Measurements from ENCODE around the gene CAMK2D.

Gene CAMK2D

DNA sequence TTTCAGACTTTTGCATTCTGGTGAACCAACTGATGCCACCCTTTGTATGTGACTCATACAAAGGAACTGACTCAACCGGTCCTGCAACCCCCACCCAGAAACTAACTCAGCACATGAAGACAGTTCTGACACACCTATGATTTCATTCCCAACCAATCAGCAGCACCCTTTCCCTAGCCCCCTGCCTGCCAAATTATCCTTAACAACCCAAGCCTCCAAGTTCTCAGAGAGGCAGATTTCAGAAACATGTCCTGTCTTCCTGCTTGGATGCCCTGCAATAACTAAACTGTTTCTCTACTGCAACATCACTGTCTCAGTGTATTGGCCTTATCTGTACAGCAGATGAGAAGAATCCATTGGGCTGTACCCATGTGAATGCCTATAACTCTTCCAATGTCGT, 284.7 kb downstream of the CAMK2D start:
- TF ChIP-seq PAX5 (IDR thresholded peaks at IDR 0.05; ENCODE audit: insufficient read depth, low read length, severe bottlenecking) (no peak), POU2F2 (IDR thresholded peaks at IDR 0.05; ENCODE audit: low read depth, low read length) (no peak), TAF1 (IDR thresholded peaks at IDR 0.05; ENCODE audit: low read depth, low read length) (no peak), POLR2AphosphoS5 (IDR thresholded peaks at IDR 0.05; ENCODE audit: low read depth, low read length) (no peak), SPI1 (IDR thresholded peaks at IDR 0.05; ENCODE audit: low read depth, low read length) (no peak), POLR2A (IDR thresholded peaks at IDR 0.05; ENCODE audit: low read depth, low read length) (no peak)
- FAIRE-seq (peak; percentile 20), DNase-seq (ENCODE audit: insufficient read length, low spot score) (no peak)

GRCh38 chr4:113474017-113474416, 287.5 kb downstream of the CAMK2D start:
- DNase-seq (ENCODE audit: insufficient read length, low spot score) (no peak), FAIRE-seq (no peak)
- TF ChIP-seq POU2F2 (IDR thresholded peaks at IDR 0.05; ENCODE audit: low read depth, low read length) (no peak), POLR2AphosphoS5 (IDR thresholded peaks at IDR 0.05; ENCODE audit: low read depth, low read length) (no peak), SPI1 (IDR thresholded peaks at IDR 0.05; ENCODE audit: low read depth, low read length) (no peak), PAX5 (IDR thresholded peaks at IDR 0.05; ENCODE audit: insufficient read depth, low read length, severe bottlenecking) (no peak), POLR2A (IDR thresholded peaks at IDR 0.05; ENCODE audit: low read depth, low read length) (no peak), TAF1 (IDR thresholded peaks at IDR 0.05; ENCODE audit: low read depth, low read length) (no peak)

- TF ChIP-seq TAF1 (IDR thresholded peaks at IDR 0.05; ENCODE audit: low read depth, low read length) = no peak
- TF ChIP-seq PAX5 (IDR thresholded peaks at IDR 0.05; ENCODE audit: insufficient read depth, low read length, severe bottlenecking) = no peak
- no peak for TF ChIP-seq POLR2AphosphoS5 (IDR thresholded peaks at IDR 0.05; ENCODE audit: low read depth, low read length)
- no peak for FAIRE-seq
- no peak for DNase-seq (ENCODE audit: insufficient read length, low spot score)
These were observed 288.7 kb downstream of the CAMK2D start for GRCh38 chr4:113472864-113473263.

DNA sequence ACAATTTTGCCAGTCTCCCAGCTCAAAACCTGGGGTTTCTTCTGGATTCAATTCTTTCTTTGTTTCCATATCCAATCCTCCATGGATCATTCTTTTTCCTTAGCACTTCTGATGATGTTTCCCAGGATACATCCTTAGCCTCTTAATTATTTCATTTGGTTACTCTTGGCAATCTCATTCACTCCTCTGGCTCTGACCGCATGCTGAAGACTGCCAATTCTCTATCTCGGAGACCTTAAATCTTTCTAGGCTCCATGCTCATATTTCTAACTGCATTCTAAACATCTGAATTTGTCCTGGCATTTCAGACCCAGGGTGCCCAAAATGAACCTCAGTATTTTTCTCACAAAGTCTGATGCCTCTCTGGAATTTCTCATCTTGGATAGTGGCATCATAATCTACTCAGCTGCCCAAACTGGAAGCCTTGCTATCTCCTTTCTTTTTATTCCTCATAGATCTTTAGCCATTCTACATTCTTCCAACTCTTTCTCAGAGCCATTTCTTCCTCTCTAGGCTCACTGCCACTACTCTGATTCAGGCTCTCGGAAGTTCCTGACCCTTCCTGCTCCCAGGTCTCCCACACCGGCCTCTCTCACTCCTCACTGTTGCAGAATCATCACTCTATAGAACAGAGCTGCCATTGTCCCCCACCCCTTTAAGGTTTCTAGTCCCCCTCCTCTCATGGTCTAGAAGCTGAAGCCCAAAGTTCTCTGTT, 290.2 kb downstream of the CAMK2D start:
- no peak for TF ChIP-seq SPI1 (IDR thresholded peaks at IDR 0.05; ENCODE audit: low read depth, low read length)
- no peak for TF ChIP-seq POU2F2 (IDR thresholded peaks at IDR 0.05; ENCODE audit: low read depth, low read length)
- TF ChIP-seq POLR2A (IDR thresholded peaks at IDR 0.05; ENCODE audit: low read depth, low read length) = no peak
- no peak for TF ChIP-seq POLR2AphosphoS5 (IDR thresholded peaks at IDR 0.05; ENCODE audit: low read depth, low read length)
- TF ChIP-seq TAF1 (IDR thresholded peaks at IDR 0.05; ENCODE audit: low read depth, low read length) = no peak
- TF ChIP-seq PAX5 (IDR thresholded peaks at IDR 0.05; ENCODE audit: insufficient read depth, low read length, severe bottlenecking) = no peak
- DNase-seq (ENCODE audit: insufficient read length, low spot score) (no peak), FAIRE-seq (no peak)

DNA sequence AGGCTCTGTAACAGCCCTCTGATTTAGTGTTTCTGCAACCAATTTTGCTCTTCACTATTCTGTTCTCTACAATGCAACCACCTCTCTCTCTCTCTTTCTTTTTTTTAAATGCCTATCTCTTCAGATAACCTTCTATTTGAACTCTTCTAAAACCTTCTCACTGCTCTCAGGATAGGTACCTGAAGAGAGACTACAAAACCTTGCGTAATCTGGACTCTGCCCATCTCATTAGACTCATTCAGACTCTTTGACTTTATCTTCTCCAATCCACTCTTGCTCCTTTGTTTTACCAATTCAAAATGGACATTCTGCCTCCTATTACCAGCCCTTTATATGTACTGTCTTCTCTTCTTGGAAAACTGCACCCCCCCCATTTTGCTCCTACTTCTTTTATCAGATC, 291.6 kb downstream of the CAMK2D start:
- TF ChIP-seq PAX5 (IDR thresholded peaks at IDR 0.05; ENCODE audit: insufficient read depth, low read length, severe bottlenecking) (no peak), TAF1 (IDR thresholded peaks at IDR 0.05; ENCODE audit: low read depth, low read length) (no peak), POLR2AphosphoS5 (IDR thresholded peaks at IDR 0.05; ENCODE audit: low read depth, low read length) (no peak), SPI1 (IDR thresholded peaks at IDR 0.05; ENCODE audit: low read depth, low read length) (no peak), POU2F2 (IDR thresholded peaks at IDR 0.05; ENCODE audit: low read depth, low read length) (no peak), POLR2A (IDR thresholded peaks at IDR 0.05; ENCODE audit: low read depth, low read length) (no peak)
- DNase-seq (ENCODE audit: insufficient read length, low spot score) = no peak
- FAIRE-seq = no peak

- TF ChIP-seq SPI1 (IDR thresholded peaks at IDR 0.05; ENCODE audit: low read depth, low read length) (no peak), POLR2A (IDR thresholded peaks at IDR 0.05; ENCODE audit: low read depth, low read length) (no peak), POU2F2 (IDR thresholded peaks at IDR 0.05; ENCODE audit: low read depth, low read length) (no peak), TAF1 (IDR thresholded peaks at IDR 0.05; ENCODE audit: low read depth, low read length) (no peak), PAX5 (IDR thresholded peaks at IDR 0.05; ENCODE audit: insufficient read depth, low read length, severe bottlenecking) (no peak), POLR2AphosphoS5 (IDR thresholded peaks at IDR 0.05; ENCODE audit: low read depth, low read length) (no peak)
- FAIRE-seq = no peak
- DNase-seq (ENCODE audit: insufficient read length, low spot score) = no peak
These were observed 292.5 kb downstream of the CAMK2D start for GRCh38 chr4:113469023-113469390.

- no peak for TF ChIP-seq PAX5 (IDR thresholded peaks at IDR 0.05; ENCODE audit: insufficient read depth, low read length, severe bottlenecking)
- TF ChIP-seq POLR2A (IDR thresholded peaks at IDR 0.05; ENCODE audit: low read depth, low read length) = no peak
- TF ChIP-seq SPI1 (IDR thresholded peaks at IDR 0.05; ENCODE audit: low read depth, low read length) = no peak
- no peak for TF ChIP-seq POU2F2 (IDR thresholded peaks at IDR 0.05; ENCODE audit: low read depth, low read length)
- no peak for TF ChIP-seq TAF1 (IDR thresholded peaks at IDR 0.05; ENCODE audit: low read depth, low read length)
- no peak for TF ChIP-seq POLR2AphosphoS5 (IDR thresholded peaks at IDR 0.05; ENCODE audit: low read depth, low read length)
- DNase-seq (ENCODE audit: insufficient read length, low spot score) (no peak), FAIRE-seq (no peak)
These were observed 293.1 kb downstream of the CAMK2D start for GRCh38 chr4:113468165-113469022.

GRCh38 chr4:113467581-113467980, 294.0 kb downstream of the CAMK2D start:
- FAIRE-seq (no peak), DNase-seq (ENCODE audit: insufficient read length, low spot score) (no peak)
- no peak for TF ChIP-seq TAF1 (IDR thresholded peaks at IDR 0.05; ENCODE audit: low read depth, low read length)

DNA sequence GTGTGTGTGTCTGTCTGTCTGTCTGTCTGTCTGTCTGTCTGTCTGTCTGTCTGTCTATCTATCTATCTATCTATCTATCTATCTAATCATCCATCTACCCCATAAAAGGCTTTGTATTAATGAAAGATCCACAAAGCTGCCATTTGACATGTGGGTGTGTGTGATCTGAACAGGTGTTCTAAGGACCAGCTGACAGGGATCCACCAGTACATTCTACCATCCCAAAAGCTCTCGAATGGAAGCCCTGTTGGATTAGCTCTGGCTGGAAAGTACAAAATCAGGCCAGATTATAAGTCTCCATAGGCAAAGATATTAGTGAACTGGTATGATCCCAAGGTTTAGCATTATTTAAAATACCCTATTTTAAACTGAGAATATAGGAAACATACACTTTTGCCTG, 299.3 kb downstream of the CAMK2D start:
- DNase-seq (ENCODE audit: insufficient read length, low spot score) = no peak
- no peak for FAIRE-seq
- no peak for TF ChIP-seq SPI1 (IDR thresholded peaks at IDR 0.05; ENCODE audit: low read depth, low read length)
- TF ChIP-seq PAX5 (IDR thresholded peaks at IDR 0.05; ENCODE audit: insufficient read depth, low read length, severe bottlenecking) = no peak
- no peak for TF ChIP-seq TAF1 (IDR thresholded peaks at IDR 0.05; ENCODE audit: low read depth, low read length)
- no peak for TF ChIP-seq POU2F2 (IDR thresholded peaks at IDR 0.05; ENCODE audit: low read depth, low read length)
- TF ChIP-seq POLR2AphosphoS5 (IDR thresholded peaks at IDR 0.05; ENCODE audit: low read depth, low read length) = no peak
- TF ChIP-seq POLR2A (IDR thresholded peaks at IDR 0.05; ENCODE audit: low read depth, low read length) = no peak
